ENCODE data around the gene SETBP1. TPM values are rescaled to one million over a fixed set of nuclear protein-coding genes. Genes with fewer than 3 reads are reported as not detected.

The SETBP1 gene
- total and polyA plus RNA-seq, 2 of the 8 experiments (the other 6 are each of a cell fraction or from before 2014, with no cell fraction given), result 2.0 to 6.5 TPM

DNA sequence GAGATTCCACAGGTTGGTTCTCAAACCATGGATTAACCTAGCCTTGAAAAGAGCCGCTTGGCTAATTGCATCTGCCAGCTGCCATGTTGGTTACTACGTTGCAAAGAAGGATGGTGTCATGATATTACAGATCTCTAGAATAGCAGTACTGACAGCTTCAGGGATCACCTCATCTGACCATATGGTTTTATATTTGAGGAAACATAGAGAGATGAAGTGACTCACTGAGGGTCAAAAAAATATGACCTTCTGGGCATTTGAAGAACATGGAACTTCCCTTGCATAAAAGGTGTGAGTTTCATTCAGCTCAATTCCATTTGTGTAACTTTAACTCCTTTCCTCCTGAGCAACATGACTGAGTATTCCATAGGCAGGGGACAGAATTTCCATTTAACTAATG, 242.3 kb downstream of the SETBP1 start (continued):
- TF ChIP-seq, protein P1, sequence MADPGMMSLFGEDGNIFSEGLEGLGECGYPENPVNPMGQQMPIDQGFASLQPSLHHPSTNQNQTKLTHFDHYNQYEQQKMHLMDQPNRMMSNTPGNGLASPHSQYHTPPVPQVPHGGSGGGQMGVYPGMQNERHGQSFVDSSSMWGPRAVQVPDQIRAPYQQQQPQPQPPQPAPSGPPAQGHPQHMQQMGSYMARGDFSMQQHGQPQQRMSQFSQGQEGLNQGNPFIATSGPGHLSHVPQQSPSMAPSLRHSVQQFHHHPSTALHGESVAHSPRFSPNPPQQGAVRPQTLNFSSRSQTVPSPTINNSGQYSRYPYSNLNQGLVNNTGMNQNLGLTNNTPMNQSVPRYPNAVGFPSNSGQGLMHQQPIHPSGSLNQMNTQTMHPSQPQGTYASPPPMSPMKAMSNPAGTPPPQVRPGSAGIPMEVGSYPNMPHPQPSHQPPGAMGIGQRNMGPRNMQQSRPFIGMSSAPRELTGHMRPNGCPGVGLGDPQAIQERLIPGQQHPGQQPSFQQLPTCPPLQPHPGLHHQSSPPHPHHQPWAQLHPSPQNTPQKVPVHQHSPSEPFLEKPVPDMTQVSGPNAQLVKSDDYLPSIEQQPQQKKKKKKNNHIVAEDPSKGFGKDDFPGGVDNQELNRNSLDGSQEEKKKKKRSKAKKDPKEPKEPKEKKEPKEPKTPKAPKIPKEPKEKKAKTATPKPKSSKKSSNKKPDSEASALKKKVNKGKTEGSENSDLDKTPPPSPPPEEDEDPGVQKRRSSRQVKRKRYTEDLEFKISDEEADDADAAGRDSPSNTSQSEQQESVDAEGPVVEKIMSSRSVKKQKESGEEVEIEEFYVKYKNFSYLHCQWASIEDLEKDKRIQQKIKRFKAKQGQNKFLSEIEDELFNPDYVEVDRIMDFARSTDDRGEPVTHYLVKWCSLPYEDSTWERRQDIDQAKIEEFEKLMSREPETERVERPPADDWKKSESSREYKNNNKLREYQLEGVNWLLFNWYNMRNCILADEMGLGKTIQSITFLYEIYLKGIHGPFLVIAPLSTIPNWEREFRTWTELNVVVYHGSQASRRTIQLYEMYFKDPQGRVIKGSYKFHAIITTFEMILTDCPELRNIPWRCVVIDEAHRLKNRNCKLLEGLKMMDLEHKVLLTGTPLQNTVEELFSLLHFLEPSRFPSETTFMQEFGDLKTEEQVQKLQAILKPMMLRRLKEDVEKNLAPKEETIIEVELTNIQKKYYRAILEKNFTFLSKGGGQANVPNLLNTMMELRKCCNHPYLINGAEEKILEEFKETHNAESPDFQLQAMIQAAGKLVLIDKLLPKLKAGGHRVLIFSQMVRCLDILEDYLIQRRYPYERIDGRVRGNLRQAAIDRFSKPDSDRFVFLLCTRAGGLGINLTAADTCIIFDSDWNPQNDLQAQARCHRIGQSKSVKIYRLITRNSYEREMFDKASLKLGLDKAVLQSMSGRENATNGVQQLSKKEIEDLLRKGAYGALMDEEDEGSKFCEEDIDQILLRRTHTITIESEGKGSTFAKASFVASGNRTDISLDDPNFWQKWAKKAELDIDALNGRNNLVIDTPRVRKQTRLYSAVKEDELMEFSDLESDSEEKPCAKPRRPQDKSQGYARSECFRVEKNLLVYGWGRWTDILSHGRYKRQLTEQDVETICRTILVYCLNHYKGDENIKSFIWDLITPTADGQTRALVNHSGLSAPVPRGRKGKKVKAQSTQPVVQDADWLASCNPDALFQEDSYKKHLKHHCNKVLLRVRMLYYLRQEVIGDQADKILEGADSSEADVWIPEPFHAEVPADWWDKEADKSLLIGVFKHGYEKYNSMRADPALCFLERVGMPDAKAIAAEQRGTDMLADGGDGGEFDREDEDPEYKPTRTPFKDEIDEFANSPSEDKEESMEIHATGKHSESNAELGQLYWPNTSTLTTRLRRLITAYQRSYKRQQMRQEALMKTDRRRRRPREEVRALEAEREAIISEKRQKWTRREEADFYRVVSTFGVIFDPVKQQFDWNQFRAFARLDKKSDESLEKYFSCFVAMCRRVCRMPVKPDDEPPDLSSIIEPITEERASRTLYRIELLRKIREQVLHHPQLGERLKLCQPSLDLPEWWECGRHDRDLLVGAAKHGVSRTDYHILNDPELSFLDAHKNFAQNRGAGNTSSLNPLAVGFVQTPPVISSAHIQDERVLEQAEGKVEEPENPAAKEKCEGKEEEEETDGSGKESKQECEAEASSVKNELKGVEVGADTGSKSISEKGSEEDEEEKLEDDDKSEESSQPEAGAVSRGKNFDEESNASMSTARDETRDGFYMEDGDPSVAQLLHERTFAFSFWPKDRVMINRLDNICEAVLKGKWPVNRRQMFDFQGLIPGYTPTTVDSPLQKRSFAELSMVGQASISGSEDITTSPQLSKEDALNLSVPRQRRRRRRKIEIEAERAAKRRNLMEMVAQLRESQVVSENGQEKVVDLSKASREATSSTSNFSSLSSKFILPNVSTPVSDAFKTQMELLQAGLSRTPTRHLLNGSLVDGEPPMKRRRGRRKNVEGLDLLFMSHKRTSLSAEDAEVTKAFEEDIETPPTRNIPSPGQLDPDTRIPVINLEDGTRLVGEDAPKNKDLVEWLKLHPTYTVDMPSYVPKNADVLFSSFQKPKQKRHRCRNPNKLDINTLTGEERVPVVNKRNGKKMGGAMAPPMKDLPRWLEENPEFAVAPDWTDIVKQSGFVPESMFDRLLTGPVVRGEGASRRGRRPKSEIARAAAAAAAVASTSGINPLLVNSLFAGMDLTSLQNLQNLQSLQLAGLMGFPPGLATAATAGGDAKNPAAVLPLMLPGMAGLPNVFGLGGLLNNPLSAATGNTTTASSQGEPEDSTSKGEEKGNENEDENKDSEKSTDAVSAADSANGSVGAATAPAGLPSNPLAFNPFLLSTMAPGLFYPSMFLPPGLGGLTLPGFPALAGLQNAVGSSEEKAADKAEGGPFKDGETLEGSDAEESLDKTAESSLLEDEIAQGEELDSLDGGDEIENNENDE (IDR thresholded peaks at IDR 0.05; ENCODE audit: insufficient replicate concordance, low read length), result no peak
- TF ChIP-seq TEAD4 (IDR thresholded peaks at IDR 0.05; ENCODE audit: low read depth, low read length) (no peak), KDM4A (IDR thresholded peaks at IDR 0.05; ENCODE audit: low read depth, low read length, severe bottlenecking) (no peak), RFX5 (IDR thresholded peaks at IDR 0.05; ENCODE audit: borderline replicate concordance, low read depth, low read length) (no peak), SIRT6 (IDR thresholded peaks at IDR 0.05; ENCODE audit: low read length) (no peak), TBP (IDR thresholded peaks at IDR 0.05; ENCODE audit: low read depth, low read length) (no peak), HDAC2 (IDR thresholded peaks at IDR 0.05; ENCODE audit: borderline replicate concordance in 1 of 2, low read depth in 2 of 2, low read length in 2 of 2) (no peak), RAD21 (IDR thresholded peaks at IDR 0.05 in 1 of 2, conservative IDR thresholded peaks at IDR 0.05 in 1 of 2; ENCODE audit: low read depth in 2 of 2, low read length in 2 of 2) (no peak), MAFK (IDR thresholded peaks at IDR 0.05; ENCODE audit: low read depth, low read length) (no peak), SRF (IDR thresholded peaks at IDR 0.05; ENCODE audit: low read depth, low read length) (no peak)
- TF ChIP-seq, protein P2, sequence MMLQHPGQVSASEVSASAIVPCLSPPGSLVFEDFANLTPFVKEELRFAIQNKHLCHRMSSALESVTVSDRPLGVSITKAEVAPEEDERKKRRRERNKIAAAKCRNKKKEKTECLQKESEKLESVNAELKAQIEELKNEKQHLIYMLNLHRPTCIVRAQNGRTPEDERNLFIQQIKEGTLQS (IDR thresholded peaks at IDR 0.05; ENCODE audit: insufficient read depth, low read depth, low read length), result no peak

Measured in H1 (cell line).